Lower lobe of right lung (tissue), 2 donors: ENCODE measurements around the gene CHRD. TPM values are rescaled to one million over a fixed set of nuclear protein-coding genes. Genes with fewer than 3 reads are reported as not detected.

Source experiments
- ATAC-seq, 2 donors: fragments of 200-7000 bp; cut with Tn5 transposase; one replicate each; pipeline ENCODE4 v1.9.1; 2020 to 2022; ENCODE audit warnings: mild to moderate bottlenecking in 2 of 2, moderate library complexity in 2 of 2
- DNase-seq: peaks from one replicate; pipeline ENCODE4 v3.0.0-alpha.2; 2020
- H3K27ac ChIP-seq: fragments of 200-600 bp; one replicate; pipeline ENCODE4 v1.8.0; 2022
- H3K27me3 ChIP-seq: fragments of 200-600 bp; one replicate; pipeline ENCODE4 v1.8.0; 2022; ENCODE audit warnings: low read depth
- H3K36me3 ChIP-seq: fragments of 200-600 bp; one replicate; pipeline ENCODE4 v1.8.0; 2022; ENCODE audit warnings: mild to moderate bottlenecking
- H3K4me1 ChIP-seq: fragments of 200-600 bp; one replicate; pipeline ENCODE4 v1.8.0; 2022
- H3K4me3 ChIP-seq: fragments of 200-600 bp; one replicate; pipeline ENCODE4 v1.8.0; 2022; ENCODE audit warnings: mild to moderate bottlenecking
- H3K9me3 ChIP-seq: fragments of 200-600 bp; one replicate; pipeline ENCODE4 v1.8.0; 2022
- CTCF ChIP-seq: fragments of 200-600 bp; IDR thresholded peaks from one replicate; pipeline ENCODE4 v1.8.0; 2022; ENCODE audit warnings: antibody characterized with exemption, mild to moderate bottlenecking
- intact Hi-C: fragments of 100-400 bp; cut with DNase I; formaldehyde crosslinking; loops from one replicate; pipeline ENCODE4 v1.11.0; 2022
- total RNA-seq: library from RNA; stranded (reverse); fragmentation: NEBNext Ultra II Directional; extraction: Animal tissue kit (Norgen Biotek cat#: 25700); gene quantifications from one replicate; pipeline ENCODE4 v1.2.1, GENCODE V29; 2021
- donor health status: DM: no; HTN: yes; CAD: no; lungs with severe emphysema.

CHRD gene
- total RNA-seq, 1 donor from 2014 or later, result 4.1 TPM

GRCh38 chr3:184384856-184385422 is 5.1 kb downstream of the CHRD start:
- ATAC-seq (no peak), DNase-seq (no peak)
- intact Hi-C loops, result no loop called here
- H3K36me3 ChIP-seq, result no peaks in the 10 kb centered on the region
- no peak overlapping the region for H3K27ac ChIP-seq
- H3K27me3 ChIP-seq, result peaks cover 24% of the 10 kb centered on the region
- no peak for TF ChIP-seq CTCF
- no peak overlapping the region for H3K4me3 ChIP-seq
- peaks cover 15% of the 10 kb centered on the region for H3K4me1 ChIP-seq
- no peaks in the 10 kb centered on the region for H3K9me3 ChIP-seq

- Histone ChIP-seq H3K27me3 (peaks cover 16% of the 10 kb centered on the region), H3K4me1 (peaks cover 7% of the 10 kb centered on the region), H3K36me3 (no peaks in the 10 kb centered on the region), H3K9me3 (no peaks in the 10 kb centered on the region), H3K27ac (no peak overlapping the region), H3K4me3 (no peak overlapping the region)
- ATAC-seq, result no peak
- DNase-seq, result no peak
- intact Hi-C loops, result no loop called here
- TF ChIP-seq CTCF, result no peak
These were observed 6.4 kb downstream of the CHRD start for GRCh38 chr3:184386047-184386806.

GRCh38 chr3:184387174-184387714 is 7.4 kb downstream of the CHRD start:
- intact Hi-C loops, result no loop called here
- H3K27me3 ChIP-seq, result peaks cover 8% of the 10 kb centered on the region
- ATAC-seq (no peak), DNase-seq (no peak)
- no peak overlapping the region for H3K27ac ChIP-seq
- no peaks in the 10 kb centered on the region for H3K4me1 ChIP-seq
- no peak for TF ChIP-seq CTCF
- H3K4me3 ChIP-seq, result no peak overlapping the region
- no peaks in the 10 kb centered on the region for H3K36me3 ChIP-seq
- no peaks in the 10 kb centered on the region for H3K9me3 ChIP-seq

GRCh38 chr3:184388164-184388935 is 8.5 kb downstream of the CHRD start:
- Histone ChIP-seq H3K27ac (no peak overlapping the region), H3K27me3 (peaks cover 7% of the 10 kb centered on the region), H3K36me3 (no peaks in the 10 kb centered on the region), H3K9me3 (no peaks in the 10 kb centered on the region), H3K4me3 (no peak overlapping the region), H3K4me1 (no peaks in the 10 kb centered on the region)
- intact Hi-C loops, result no loop called here
- no peak for TF ChIP-seq CTCF
- no peak for ATAC-seq
- DNase-seq, result no peak

- Histone ChIP-seq H3K4me1 (no peaks in the 10 kb centered on the region), H3K27me3 (peaks cover 7% of the 10 kb centered on the region), H3K36me3 (no peaks in the 10 kb centered on the region), H3K4me3 (no peak overlapping the region), H3K27ac (no peak overlapping the region), H3K9me3 (no peaks in the 10 kb centered on the region)
- TF ChIP-seq CTCF, result no peak
- intact Hi-C loops, result no loop called here
- DNase-seq, result no peak
- ATAC-seq, result no peak
These were observed 9.0 kb downstream of the CHRD start for GRCh38 chr3:184388936-184389230.
